ENCODE results near the gene XAGE1A.
"Not testable (repeated sequence)": the region's sequence is repeated elsewhere in the genome, so short reads cannot be mapped to it uniquely, and the experiment has no call there.

The XAGE1A gene, protein sequence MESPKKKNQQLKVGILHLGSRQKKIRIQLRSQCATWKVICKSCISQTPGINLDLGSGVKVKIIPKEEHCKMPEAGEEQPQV

DNA sequence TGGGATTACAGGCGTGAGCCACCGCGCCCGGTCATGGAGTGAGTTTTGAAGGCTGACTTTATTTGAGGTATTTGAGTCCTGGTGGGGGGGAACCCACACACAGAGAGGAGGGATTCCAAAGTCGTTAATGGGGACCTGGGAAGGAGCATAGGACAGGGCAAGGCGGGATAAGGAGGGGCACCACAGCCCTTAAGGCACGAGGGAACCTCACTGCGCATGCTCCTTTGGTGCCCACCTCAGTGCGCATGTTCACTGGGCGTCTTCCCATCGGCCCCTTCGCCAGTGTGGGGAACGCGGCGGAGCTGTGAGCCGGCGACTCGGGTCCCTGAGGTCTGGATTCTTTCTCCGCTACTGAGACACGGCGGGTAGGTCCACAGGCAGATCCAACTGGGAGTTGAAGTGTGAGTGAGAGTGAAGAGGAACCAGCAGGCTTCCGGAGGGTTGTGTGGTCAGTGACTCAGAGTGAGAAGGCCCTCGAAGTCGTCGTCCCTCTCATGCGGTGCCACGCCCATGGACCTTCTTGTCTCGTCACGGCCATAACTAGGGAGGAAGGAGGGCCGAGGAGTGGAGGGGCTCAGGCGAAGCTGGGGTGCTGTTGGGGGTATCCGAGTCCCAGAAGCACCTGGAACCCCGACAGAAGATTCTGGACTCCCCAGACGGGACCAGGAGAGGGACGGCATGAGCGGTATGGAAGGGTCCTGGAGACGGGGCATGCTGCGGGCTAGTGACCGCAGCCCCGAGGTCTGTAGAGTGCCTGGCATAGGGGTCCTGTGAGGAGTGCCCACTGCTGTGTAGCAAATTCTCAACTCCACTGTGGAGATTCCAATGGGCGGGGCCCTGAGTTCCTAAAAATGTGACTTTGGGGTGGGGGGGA, at the start of gene XAGE1A:
TSS of gene XAGE1A (plus strand) at position 264 of the 874 bp plus-strand sequence. CDS start 1,554 bp downstream, outside the sequence.
- not testable (repeated sequence) for DNase-seq

DNA sequence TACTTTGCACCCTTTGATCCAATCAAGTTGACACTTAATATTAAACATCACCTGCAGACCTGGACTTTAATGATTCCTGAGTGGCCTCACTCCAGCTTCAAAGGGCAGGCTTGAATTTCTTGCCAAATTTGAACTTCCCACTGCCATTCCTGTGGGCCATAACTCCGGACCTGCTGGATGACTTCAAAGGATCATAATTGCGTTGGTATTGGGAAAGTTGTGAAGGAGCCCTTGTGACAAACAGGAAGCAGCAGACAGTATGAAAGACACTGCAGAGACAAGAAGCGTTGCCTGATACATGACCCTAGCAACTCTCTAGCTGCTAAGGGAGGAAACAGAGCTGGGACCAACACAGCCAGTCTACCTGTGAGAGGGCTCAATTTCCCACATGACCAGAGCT, 43.6 kb upstream of the XAGE1A start:
- DNase-seq, result not testable (repeated sequence)

DNA sequence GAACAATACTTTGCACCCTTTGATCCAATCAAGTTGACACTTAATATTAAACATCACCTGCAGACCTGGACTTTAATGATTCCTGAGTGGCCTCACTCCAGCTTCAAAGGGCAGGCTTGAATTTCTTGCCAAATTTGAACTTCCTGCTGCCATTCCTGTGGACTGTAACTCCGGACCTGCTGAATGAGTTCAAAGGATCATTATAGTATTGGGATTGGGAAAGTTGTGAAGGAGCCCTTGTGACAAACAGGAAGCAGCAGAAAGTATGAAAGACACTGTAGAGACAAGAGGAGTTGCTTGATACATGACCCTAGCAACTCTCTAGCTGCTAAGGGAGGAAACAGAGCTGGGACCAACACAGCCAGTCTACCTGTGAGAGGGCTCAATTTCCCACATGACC, 24.3 kb upstream of the XAGE1A start:
- not testable (repeated sequence) for DNase-seq

DNA sequence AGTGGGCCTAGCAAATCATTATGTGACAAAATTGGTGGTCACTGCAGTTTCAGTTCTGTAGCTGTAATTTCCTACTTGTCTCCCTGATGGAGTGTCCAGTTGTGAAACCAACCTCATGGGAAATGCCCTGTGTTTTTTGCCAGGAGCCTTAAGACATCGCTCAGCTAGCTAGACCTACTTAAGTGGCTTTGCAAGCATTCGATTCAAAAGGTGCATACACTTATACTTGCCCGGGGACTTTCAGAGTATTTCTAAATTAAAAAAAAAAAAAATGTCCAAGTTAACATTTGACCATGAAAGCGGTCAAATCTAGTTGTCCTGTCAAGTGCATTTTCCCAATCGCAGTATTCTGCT, 788 bp downstream of the XAGE1A start:
- not testable (repeated sequence) for DNase-seq

DNA sequence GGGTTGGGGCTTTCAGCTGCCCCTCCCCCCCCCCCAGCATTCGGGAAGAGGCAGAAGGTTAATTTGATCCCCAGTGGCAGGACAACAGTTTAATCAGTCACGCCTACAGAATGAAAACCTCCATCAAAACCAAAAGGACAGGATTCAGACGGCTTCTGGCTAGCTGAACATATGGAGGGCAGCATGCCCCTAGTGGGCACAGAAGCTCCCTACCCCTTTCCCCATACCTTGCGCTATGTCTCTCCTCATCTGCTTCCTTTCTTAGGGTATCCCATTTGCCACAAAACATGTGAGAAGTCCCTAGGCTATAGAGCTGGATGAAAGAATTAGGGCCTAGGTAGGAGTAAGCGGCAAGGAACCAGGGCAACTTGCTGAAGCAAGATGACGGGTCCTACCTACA, 5.8 kb downstream of the XAGE1A start:
- not testable (repeated sequence) for DNase-seq

DNA sequence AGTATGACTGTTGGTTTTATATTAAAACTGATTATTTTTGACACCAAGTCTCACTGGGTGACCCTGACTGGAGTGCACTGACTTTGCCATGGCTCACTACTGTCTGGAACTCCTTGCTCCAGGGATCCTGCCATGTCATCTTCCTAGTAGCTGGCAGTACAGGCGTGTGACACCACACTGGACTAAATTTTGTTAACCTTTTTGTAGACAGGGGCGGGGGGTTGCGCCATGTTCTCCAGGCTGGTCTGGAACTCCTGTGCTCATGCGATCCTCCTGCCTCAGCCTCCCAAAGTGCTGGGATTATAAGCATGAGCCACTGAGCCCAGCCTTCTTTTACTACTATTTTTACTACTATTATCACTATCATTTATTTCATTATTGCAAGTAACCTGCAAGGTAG, 8.9 kb downstream of the XAGE1A start:
- DNase-seq, result no peak

DNA sequence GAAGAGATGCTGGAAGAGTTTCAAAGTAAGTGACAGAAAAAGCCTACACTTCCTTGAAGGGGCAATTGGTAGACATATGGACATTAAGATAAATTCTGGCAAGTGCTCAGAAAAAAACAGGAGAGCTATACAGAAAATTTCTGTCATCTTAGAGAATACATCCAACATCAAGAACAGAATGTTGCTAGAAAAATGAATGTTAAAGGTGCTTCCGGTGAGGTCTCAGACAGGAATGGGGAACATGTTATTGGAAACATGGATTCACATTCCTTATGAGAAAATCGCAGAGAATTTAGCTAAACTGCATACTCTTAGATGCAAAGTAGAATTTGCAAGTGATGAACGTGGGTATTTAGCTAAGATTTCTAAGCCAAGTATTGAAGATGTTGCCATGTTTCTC, 11.7 kb downstream of the XAGE1A start:
- no peak for DNase-seq

DNA sequence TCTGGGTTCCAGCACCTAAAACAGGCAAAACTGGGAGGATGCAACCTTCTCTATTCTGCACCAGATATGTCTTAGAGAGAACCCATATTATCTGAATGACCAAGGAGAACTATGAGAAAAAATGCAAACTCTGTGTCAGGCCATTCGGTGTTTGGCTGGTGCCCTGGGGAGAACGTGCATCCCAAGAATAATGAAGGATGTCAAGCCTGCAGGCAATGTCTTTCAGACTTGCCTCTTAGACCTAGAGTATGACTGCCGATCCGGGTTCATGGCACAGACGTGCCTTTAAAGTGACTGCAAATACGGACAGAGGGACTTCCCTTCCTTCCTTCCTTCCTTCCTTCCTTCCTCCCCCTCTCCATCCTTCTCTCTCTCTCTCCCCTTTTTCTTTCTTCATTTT, 14.3 kb downstream of the XAGE1A start:
- DNase-seq, result no peak

DNA sequence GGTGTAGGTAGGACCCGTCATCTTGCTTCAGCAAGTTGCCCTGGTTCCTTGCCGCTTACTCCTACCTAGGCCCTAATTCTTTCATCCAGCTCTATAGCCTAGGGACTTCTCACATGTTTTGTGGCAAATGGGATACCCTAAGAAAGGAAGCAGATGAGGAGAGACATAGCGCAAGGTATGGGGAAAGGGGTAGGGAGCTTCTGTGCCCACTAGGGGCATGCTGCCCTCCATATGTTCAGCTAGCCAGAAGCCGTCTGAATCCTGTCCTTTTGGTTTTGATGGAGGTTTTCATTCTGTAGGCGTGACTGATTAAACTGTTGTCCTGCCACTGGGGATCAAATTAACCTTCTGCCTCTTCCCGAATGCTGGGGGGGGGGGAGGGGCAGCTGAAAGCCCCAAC, 15.5 kb downstream of the XAGE1A start:
- DNase-seq, result not testable (repeated sequence)

DNA sequence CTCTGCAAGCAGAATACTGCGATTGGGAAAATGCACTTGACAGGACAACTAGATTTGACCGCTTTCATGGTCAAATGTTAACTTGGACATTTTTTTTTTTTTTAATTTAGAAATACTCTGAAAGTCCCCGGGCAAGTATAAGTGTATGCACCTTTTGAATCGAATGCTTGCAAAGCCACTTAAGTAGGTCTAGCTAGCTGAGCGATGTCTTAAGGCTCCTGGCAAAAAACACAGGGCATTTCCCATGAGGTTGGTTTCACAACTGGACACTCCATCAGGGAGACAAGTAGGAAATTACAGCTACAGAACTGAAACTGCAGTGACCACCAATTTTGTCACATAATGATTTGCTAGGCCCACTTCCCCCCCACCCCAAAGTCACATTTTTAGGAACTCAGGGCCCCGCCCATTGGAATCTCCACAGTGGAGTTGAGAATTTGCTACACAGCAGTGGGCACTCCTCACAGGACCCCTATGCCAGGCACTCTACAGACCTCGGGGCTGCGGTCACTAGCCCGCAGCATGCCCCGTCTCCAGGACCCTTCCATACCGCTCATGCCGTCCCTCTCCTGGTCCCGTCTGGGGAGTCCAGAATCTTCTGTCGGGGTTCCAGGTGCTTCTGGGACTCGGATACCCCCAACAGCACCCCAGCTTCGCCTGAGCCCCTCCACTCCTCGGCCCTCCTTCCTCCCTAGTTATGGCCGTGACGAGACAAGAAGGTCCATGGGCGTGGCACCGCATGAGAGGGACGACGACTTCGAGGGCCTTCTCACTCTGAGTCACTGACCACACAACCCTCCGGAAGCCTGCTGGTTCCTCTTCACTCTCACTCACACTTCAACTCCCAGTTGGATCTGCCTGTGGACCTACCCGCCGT, 20.7 kb downstream of the XAGE1A start:
- not testable (repeated sequence) for DNase-seq

DNA sequence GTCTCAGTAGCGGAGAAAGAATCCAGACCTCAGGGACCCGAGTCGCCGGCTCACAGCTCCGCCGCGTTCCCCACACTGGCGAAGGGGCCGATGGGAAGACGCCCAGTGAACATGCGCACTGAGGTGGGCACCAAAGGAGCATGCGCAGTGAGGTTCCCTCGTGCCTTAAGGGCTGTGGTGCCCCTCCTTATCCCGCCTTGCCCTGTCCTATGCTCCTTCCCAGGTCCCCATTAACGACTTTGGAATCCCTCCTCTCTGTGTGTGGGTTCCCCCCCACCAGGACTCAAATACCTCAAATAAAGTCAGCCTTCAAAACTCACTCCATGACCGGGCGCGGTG, 21.3 kb downstream of the XAGE1A start, which contains the start of gene XAGE1B:
TSS of gene XAGE1B (minus strand) at position 77 of the 339 bp plus-strand sequence. CDS start 1,536 bp downstream, outside the sequence.
- not testable (repeated sequence) for DNase-seq

DNA sequence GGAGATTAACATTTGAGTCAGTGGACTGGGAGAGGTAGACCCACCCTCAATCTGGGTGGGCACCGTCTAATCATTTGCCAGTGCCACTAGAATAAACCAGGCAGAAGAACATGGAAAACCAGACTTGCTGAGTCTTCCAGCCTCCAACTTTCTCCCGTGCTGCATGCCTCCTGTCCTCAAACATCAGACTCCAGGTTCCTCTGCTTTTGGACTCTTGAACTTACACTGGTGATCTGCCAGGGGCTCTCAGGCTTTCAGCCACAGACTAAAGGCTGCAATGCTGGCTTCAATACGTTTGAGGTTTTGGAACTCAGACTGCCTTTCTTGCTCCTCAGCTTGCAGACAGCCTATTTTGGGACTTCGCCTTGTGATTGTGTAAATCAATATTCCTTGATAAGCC, 45.4 kb downstream of the XAGE1A start:
- not testable (repeated sequence) for DNase-seq

DNA sequence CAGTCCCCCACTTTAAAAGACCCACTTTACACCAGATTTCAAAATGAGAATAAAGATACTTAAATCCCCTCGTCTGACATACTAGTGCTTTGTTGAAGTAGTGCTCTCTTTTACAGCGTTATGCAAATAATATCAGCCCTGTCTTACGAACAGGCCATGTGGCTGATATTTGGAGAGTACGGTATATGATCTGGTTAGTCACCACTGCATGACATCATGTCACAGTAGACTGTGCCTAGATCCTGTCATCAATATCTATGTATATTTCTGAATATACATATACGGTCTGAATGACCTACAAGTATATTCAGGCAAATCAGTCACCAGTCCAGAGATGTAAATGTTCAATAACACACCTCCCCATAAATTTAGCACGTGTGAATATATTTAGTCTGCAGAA, 46.7 kb downstream of the XAGE1A start:
- DNase-seq, result no peak

DNA sequence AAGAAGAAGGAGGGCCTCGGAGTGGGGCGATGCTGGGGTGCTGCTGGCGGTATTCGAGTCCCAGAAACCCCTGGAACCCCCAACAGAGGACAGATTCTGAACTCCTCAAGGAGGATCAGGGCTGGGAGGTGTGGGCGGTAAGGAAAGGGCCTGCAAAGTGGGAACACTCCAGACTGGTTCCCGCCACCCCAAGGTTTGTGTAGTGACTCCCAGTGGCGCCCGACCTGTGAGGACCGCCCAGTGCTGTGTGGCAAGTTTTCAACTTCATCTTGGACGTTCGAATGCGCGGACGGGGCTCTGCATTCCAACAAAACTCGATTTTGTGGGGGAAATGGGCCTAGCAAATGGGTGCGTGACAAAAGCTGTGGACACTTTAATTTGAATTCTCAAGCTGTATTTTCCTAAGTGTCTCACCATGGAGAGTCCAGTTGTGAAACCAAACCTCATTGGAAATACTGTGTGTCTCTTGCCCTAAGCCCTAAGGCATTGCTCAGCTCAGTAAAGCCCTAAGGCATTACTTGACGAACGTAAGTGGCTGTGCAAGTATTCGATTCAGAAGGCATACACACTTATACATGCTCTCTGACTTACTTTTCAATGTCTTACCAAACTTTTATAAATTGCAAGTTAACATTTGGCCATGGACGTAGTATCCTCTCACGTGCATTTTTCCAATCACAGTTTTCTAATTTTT, 48.7 kb downstream of the XAGE1A start:
- DNase-seq, result no peak

DNA sequence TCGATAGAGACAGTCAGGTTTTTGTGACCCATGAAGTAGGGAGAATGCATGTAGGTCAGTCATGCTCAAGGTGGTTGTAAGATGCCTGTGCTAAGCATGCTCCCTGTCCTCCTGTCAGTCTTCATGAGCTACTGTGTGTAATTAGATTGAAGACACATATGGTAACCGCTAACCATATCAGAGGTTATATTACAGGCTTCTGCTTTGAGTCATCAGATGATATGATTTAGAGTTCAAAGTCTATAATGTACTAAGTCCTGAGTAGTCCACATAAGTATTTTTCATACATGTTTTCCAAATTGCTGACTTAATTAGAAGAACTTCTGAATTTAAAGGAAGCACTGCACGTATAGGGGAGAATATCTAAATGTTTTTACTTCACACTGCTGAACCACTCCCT, 53.2 kb downstream of the XAGE1A start:
- not testable (repeated sequence) for DNase-seq
